ENCODE data around the gene DEDD. TPM values are rescaled to one million over a fixed set of nuclear protein-coding genes. Genes with fewer than 3 reads are reported as not detected.

DEDD gene
- total RNA-seq, 4 donors from 2014 or later: 4.4 to 42.2 (median 36.1) TPM

DNA sequence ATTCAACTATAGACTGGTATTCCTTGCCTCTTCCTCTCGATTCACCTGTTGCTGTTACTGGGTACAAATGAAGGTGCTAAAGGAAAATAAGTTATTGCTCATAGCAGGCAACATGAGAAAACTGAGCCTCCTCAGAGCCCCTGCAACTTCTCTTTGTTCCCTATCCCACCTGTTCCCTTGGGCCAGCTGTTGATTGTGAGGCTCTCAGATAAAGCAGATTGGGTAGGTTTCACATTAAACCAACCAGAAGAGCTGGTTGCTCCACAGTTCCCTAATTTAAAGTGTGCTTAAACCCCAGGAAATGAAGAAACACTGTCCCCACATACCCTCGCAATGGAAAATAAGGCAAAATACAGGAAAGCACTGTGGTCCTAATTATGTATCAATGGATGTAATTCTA, 4.8 kb downstream of the DEDD start:
- no peak overlapping the region for H3K4me3 ChIP-seq
- H3K4me1 ChIP-seq: peaks cover 0 to 9% of the 10 kb centered on the region in 2 donors
- no peak overlapping the region for H3K27ac ChIP-seq
- intact Hi-C loops (cut with DNase I; ENCODE audit: low total_unique reads): no loop called here
- no peaks in the 10 kb centered on the region for H3K9me3 ChIP-seq
- TF ChIP-seq, protein P1, sequence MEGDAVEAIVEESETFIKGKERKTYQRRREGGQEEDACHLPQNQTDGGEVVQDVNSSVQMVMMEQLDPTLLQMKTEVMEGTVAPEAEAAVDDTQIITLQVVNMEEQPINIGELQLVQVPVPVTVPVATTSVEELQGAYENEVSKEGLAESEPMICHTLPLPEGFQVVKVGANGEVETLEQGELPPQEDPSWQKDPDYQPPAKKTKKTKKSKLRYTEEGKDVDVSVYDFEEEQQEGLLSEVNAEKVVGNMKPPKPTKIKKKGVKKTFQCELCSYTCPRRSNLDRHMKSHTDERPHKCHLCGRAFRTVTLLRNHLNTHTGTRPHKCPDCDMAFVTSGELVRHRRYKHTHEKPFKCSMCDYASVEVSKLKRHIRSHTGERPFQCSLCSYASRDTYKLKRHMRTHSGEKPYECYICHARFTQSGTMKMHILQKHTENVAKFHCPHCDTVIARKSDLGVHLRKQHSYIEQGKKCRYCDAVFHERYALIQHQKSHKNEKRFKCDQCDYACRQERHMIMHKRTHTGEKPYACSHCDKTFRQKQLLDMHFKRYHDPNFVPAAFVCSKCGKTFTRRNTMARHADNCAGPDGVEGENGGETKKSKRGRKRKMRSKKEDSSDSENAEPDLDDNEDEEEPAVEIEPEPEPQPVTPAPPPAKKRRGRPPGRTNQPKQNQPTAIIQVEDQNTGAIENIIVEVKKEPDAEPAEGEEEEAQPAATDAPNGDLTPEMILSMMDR (IDR thresholded peaks at IDR 0.05): no peak
- no peak for DNase-seq
- no peaks in the 10 kb centered on the region for H3K27me3 ChIP-seq
- H3K36me3 ChIP-seq: no peaks in the 10 kb centered on the region

DNA sequence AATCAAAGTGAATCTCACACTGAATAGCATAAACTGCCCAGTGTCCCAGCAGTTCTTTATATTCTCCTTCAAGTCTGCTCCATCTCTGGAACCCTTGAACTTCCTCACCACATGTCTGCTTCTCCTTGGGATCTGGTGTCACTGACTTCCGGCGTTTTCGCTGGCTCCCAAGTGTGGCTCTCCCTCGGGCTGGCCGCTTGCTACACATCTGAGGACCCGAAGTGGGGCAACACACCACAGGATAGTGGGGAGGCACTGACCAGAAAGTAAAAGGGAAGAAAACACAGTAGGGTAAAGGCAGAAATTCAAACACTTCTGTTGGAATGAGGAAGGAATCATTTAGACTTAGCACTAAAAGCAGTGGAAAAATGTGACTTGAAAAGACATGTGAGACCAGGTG, 9.5 kb downstream of the DEDD start:
- Histone ChIP-seq H3K27me3 (no peaks in the 10 kb centered on the region), H3K27ac (no peak overlapping the region), H3K36me3 (no peaks in the 10 kb centered on the region), H3K4me1 (peaks cover 8 to 12% of the 10 kb centered on the region in 2 donors), H3K9me3 (no peaks in the 10 kb centered on the region), H3K4me3 (no peak overlapping the region)
- no peak for DNase-seq
- intact Hi-C loops (cut with DNase I; ENCODE audit: low total_unique reads): no loop called here
- TF ChIP-seq, protein P1 (IDR thresholded peaks at IDR 0.05): no peak

DNA sequence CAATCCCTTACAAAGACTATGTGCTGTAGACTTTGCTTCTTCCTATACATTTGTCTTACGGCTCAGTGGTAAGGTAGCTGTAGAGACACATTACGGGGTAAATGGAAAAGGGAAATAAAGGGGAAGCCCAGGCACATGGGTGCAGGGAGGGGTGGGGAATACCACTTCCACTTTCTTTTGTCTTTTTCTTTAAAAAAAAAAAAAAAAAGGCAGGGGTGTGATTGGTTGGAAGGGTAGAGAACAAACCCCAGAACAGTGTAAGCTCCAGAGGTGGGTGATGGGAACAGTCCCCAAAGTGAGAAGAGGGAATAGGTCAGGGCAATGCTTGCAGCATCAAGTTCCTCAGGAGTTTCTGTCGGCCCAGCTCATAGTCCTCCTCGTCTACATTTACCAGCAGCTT, 10.6 kb downstream of the DEDD start:
- no peaks in the 10 kb centered on the region for H3K36me3 ChIP-seq
- intact Hi-C loops (cut with DNase I; ENCODE audit: low total_unique reads): no loop called here

DNA sequence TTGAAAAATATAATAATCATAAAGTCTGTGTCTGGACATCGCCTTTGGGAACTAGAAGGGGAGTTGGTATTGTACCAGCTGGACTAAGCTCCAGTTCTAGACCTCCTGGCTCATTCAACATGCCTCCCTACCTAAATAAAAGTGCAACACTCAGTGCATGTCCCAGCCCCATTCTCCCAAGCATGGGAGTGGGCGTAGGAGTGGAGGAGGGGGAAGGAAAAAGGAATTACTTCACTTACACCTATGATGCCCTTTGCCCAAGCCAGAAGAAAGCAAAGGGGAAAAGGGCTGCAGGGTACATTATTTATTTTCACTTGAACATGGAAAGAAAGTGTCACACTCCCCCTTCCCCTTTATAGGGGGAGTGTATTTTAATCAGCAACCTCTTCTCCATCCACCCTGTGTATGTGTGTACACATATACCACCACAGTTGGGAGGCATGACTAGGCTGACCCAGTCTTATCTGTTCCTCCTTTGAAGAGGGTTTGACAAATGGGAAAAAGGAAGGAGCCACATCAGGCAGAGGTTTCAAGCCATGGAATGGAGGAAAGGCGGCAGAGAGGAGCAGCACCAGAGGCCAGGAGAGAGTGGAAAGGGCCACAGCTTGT, 11.3 kb downstream of the DEDD start:
- TF ChIP-seq, protein P1 (IDR thresholded peaks at IDR 0.05): no peak
- TF ChIP-seq POLR2A (IDR thresholded peaks at IDR 0.05): no peak
- intact Hi-C loops (cut with DNase I; ENCODE audit: low total_unique reads): no loop called here
- H3K27me3 ChIP-seq: no peaks in the 10 kb centered on the region
- peaks cover 7 to 16% of the 10 kb centered on the region in 2 donors for H3K4me1 ChIP-seq
- H3K27ac ChIP-seq: no peak overlapping the region
- no peaks in the 10 kb centered on the region for H3K36me3 ChIP-seq
- no peaks in the 10 kb centered on the region for H3K9me3 ChIP-seq
- DNase-seq: no peak
- no peak overlapping the region for H3K4me3 ChIP-seq

More for the DNA sequence above, 10.6 kb downstream of the DEDD start:
- no peak for TF ChIP-seq POLR2A (IDR thresholded peaks at IDR 0.05)
- TF ChIP-seq, protein P1 (IDR thresholded peaks at IDR 0.05): no peak
- no peaks in the 10 kb centered on the region for H3K27me3 ChIP-seq
- H3K4me3 ChIP-seq: no peak overlapping the region
- DNase-seq: no peak
- no peaks in the 10 kb centered on the region for H3K9me3 ChIP-seq
- peaks cover 7 to 11% of the 10 kb centered on the region in 2 donors for H3K4me1 ChIP-seq
- no peak overlapping the region for H3K27ac ChIP-seq

DNA sequence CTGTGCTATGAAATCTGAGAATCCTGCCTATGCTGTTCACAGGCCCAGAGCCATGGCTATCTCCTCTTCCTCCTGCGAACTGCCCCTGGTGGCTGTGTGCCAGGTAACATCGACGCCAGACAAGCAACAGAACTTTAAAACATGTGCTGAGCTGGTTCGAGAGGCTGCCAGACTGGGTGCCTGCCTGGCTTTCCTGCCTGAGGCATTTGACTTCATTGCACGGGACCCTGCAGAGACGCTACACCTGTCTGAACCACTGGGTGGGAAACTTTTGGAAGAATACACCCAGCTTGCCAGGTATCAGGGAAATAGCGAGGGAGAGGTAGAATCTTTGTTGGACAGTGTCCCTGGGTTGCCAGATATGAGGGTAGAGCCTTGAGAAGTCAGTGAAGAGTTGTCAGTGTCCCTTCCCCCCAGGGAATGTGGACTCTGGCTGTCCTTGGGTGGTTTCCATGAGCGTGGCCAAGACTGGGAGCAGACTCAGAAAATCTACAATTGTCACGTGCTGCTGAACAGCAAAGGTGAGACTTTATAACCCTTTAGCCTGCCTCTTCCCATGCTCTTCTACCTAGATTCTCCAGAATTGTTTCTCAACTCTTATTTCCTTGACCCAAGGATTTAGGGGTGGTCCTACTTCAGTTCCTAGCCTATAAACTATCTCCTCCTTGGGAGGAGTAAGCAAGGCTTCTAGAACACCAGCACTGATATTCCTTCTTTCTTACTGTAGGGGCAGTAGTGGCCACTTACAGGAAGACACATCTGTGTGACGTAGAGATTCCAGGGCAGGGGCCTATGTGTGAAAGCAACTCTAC, 13.2 kb downstream of the DEDD start:
- Histone ChIP-seq H3K9me3 (no peaks in the 10 kb centered on the region), H3K27ac (peak overlapping the region; percentile 46 to 91), H3K27me3 (no peaks in the 10 kb centered on the region), H3K36me3 (no peaks in the 10 kb centered on the region), H3K4me1 (peaks cover 7 to 16% of the 10 kb centered on the region in 2 donors), H3K4me3 (no peak overlapping the region)
- no peak for DNase-seq
- TF ChIP-seq POLR2A (IDR thresholded peaks at IDR 0.05): no peak
- TF ChIP-seq, protein P1 (IDR thresholded peaks at IDR 0.05): peak in 2 of 4 experiments; percentile 13 to 14
- intact Hi-C loops (cut with DNase I; ENCODE audit: low total_unique reads): no loop called here

All from uterus (tissue), 4 donors.